GM19328 (cell line): ENCODE results near the gene AHI1.
"Not testable (repeated sequence)": the region's sequence is repeated elsewhere in the genome, so short reads cannot be mapped to it uniquely, and the experiment has no call there.

Experiments
- ATAC-seq: cut with Tn5 transposase; IDR thresholded peaks from one replicate; pipeline ENCODE4 v1.9.1; 2021; ENCODE audit warnings: mild to moderate bottlenecking, moderate library complexity; ENCODE audit not compliant: unreplicated experiment

The AHI1 gene

GRCh38 chr6:135268740-135269139 lies 228.8 kb downstream of the AHI1 start:
- ATAC-seq: no peak

DNA sequence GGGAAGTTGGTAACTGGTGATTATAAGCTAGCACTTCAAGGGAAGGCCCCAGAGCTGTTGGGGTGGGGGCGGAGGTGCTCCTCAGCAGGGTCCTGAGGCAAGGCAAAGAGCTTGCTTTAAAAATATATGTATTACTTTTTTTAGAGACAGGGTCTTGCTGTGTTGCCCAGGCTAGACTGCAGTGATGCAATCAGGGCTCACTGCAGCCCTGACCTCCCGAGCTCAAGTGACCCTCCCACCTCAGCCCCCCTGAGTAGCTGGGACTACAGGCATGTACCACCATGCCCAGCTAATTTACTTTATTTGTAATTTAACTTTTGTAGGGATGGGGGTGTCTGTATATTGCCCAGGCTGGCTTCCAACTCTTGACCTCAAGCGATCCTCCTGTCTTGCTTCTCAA lies 229.3 kb downstream of the AHI1 start:
- ATAC-seq: no peak

GRCh38 chr6:135267085-135267484 lies 230.5 kb downstream of the AHI1 start:
- no peak for ATAC-seq

- ATAC-seq: no peak
Observed at GRCh38 chr6:135266675-135267074, 230.9 kb downstream of the AHI1 start.

GRCh38 chr6:135265278-135265677 lies 232.3 kb downstream of the AHI1 start:
- ATAC-seq: no peak

DNA sequence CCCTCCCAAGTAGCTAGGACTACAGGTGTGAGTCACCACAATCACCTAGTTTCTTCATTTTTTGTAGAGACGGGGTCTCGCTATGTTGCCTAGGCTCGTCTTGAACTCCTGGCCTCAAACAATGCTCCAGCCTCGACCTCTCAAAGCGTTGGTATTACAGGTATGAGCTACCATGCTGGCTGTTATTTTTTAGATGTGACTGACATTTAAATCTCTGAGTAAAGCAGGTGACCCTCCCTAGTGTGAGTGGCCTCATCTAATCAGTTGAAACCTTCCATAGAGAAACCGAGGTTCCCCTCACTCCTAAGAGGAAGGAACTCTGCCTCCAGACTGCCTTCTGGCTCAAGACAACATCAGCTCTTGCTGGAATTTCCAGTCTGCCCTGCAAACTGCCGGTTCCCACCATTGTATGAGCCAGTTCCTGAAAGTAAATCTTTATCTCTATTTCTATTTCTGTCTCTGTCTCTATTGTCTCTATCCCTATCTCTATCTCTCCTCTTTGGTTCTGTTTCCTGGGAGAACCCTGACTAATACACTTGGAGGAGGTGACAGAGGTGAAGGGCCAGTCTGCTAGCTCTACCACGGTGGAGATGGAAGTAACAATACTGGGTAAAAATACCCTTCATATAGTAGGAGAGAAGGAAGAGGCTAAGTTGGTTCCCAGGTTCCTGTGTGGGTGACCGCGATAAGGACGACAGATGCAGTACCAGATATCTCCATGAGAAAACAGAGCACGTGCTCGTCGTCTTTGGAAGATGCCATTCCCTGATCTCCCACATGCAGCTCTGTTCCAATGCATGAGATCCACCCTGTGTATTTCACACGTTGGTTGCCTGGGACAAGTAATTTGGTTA lies 235.4 kb downstream of the AHI1 start:
- ATAC-seq: no peak

DNA sequence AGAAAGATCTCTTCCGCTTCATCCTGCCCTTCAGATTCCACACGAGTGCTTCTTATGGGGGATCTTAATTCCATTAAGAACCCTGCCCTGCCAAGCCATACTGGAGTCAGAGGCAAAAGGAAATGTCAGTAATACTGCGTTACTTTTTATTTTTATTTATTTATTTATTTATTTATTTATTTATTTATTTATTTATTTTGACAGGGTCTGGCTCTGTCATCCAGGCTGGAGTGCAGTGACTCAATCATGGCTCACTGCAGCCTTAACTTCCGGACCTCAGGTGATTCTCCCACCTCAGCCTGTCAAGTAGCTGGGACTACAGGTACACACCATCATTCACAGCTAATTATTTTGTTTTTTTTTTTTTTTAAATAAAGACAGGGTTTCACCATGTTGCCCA lies 236.9 kb downstream of the AHI1 start:
- no peak for ATAC-seq

GRCh38 chr6:135258970-135259369 lies 238.6 kb downstream of the AHI1 start:
- no peak for ATAC-seq

DNA sequence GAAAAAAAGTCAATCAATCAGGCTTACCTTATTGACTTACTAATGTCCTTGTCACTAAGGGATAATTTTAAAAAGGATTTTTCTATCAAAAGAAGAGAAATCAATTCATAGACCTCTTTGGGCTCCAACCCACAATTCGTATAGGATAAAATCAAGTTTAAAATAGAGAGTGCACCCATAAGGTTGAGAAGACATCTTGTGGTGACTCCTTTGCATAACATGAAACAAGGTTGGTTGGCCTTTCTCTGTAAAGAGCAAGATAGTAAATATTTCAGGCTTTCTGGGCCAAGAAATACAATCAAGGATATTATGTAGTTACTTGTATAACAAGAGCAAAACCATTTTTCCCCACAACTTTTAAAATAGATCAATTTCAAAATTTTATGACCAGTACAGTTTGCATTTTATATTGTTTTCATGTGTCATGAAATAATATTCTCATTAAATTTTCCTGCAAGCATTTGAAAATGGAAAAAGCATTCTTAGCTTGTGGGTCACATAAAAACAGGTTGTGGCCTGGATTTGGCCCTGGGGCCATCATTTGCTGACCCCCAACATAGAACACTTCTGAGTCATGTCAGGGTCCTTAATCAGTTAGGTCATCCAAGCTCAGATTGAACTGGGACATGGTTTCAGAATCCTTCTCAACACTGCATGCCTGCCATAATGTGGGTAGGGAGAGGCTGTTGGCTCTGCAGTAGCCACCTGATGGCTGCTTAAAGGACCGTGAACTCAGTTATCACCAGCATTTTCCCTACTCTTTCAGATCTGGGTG lies 239.7 kb downstream of the AHI1 start:
- no peak for ATAC-seq

GRCh38 chr6:135256866-135257265 lies 240.7 kb downstream of the AHI1 start:
- ATAC-seq: no peak

DNA sequence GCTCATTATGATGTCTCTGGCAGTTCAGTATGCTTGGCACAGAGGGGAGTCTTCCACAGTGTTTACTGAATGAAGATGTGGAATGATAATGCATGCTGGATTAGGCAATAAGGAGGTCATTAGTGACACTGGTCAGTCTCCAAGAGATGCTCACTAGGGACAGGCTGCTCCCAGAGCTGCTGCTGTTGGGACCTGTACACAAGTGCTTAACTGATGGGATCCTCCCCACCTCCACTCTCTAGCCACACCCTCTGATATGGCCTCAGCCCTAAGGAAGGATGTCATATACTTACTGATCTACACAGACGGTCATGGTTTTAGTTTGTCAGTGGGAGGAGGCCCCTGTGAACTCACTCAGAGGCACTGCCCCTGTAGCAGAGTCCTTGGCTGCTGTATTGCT lies 243.1 kb downstream of the AHI1 start:
- no peak for ATAC-seq

DNA sequence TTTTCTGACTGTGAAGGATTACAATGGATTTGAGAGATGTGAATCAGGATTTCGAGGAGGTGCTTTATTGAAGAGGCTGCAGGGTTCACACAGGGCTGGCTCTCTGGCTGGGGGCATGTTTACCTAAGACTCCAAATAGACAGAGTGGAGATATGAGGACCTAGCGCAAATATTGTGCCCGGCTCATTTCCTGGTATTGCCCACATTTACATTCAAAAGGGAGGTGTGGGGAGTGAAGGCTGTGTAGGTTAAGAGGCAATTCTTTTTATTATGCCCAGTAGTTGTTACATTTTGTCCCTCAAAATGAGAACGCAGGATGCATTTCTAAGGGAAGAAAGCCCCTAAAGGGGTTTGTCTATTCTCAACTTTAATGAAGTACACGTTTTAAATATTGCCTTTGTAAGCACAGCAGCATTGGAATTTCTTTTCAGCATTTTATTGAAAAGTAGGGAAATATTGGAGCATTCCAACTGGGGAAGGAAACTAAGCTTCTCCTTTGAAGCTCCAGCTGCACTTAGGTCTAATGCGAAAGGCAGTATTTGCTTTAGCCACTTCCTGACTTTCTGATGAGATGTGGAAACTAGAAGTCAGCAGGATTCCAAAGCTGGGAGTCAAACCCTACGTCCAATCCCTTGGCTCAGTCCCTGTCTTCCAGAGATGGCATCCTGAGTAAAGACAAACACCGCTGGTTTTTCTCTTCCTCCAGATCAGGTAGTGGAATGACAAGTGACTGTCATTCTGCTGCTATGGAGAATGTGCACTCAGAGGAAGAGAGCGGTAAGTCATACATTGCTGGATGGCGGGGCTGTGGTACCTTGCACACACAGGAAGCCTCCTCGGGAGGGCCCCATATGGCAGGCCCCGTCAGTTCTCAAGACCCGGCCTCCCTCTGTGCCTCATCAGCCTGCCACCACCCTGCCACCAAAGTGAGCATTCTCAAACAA lies 245.8 kb downstream of the AHI1 start:
- no peak for ATAC-seq

GRCh38 chr6:135250751-135251497 lies 246.6 kb downstream of the AHI1 start:
- no peak for ATAC-seq

DNA sequence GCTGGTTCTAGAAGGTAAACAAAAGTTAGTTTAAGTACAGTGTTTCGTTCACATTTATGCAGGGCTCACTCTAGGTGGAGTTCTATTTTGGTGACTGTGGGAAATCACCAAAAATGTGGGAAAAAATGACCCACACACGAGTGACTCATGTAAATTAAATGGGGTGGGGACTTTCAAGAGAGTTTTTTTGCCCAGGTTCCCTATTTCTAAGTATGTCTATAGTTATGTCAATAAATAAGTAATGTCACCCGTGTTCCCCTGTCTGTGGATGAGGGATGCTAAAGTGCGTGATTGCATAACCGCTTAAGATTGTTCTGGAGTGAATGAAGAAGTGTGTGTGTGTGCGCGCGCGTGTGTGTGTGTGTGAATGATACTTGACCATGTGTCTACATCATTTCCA lies 247.3 kb downstream of the AHI1 start:
- no peak for ATAC-seq

- ATAC-seq: not testable (repeated sequence)
Observed at GRCh38 chr6:135246412-135247012, 251.0 kb downstream of the AHI1 start.

- no peak for ATAC-seq
Observed at GRCh38 chr6:135244805-135245204, 252.7 kb downstream of the AHI1 start.

GRCh38 chr6:135243871-135244796 lies 253.4 kb downstream of the AHI1 start:
- no peak for ATAC-seq

GRCh38 chr6:135240711-135241110 lies 256.8 kb downstream of the AHI1 start:
- ATAC-seq: no peak

DNA sequence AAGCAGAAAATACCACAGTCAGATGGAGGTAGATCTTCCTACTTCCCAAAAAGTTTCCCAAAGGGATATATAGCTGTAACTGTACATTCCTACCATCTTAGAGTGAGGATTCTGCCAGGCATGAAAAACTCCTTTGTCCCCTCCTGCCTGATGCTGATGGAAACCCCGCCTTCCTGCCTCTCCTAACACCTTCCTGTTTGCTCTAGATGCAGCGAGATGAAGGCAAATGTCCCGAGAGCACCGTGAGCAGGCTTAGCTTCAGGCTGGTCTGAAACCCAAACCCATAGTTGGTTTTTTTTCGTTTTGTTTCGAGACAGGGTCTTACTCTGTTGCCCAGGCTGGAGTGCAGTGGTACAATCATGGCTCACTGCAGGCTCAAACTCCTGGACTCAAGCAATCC lies 260.8 kb downstream of the AHI1 start:
- no peak for ATAC-seq
